Neural progenitor cell (in vitro differentiated cells): Measurements from ENCODE around the gene LIN9. TPM values are rescaled to one million over a fixed set of nuclear protein-coding genes. Genes with fewer than 3 reads are reported as not detected.

Experiments used
- DNase-seq: peaks from one replicate; pipeline ENCODE4 v3.0.0-alpha.2; 2016; ENCODE audit warnings: low spot score
- H2AFZ ChIP-seq: fragments of 200-600 bp; sonication (generic); replicated peaks from 2 replicates; pipeline ENCODE4 v1.6.1; 2016; ENCODE audit warnings: antibody characterized with exemption
- H3F3A ChIP-seq: fragments of 200-600 bp; sonication (generic); 2 replicates; pipeline ENCODE4 v1.6.1; 2016; ENCODE audit warnings: antibody characterized with exemption, low read depth
- H3K27ac ChIP-seq: fragments of 200-600 bp; sonication (generic); 2 replicates; pipeline ENCODE4 v1.5.1; 2016; ENCODE audit warnings: mild to moderate bottlenecking
- H3K27me3 ChIP-seq: fragments of 200-600 bp; sonication (generic); 2 replicates; pipeline ENCODE4 v1.6.1; 2016; ENCODE audit warnings: mild to moderate bottlenecking, moderate library complexity
- H3K36me3 ChIP-seq: fragments of 200-600 bp; sonication (generic); 2 replicates; pipeline ENCODE4 v1.5.1; 2016
- H3K4me1 ChIP-seq: fragments of 200-600 bp; sonication (generic); 2 replicates; pipeline ENCODE4 v1.6.1; 2016; ENCODE audit warnings: mixed run types
- H3K4me2 ChIP-seq: fragments of 200-600 bp; sonication (generic); 2 replicates; pipeline ENCODE4 v1.6.1; 2016
- H3K4me3 ChIP-seq: fragments of 200-600 bp; sonication (generic); 2 replicates; pipeline ENCODE4 v1.5.1; 2016
- H3K79me2 ChIP-seq: fragments of 200-600 bp; sonication (generic); 2 replicates; pipeline ENCODE4 v1.6.1; 2016; ENCODE audit warnings: low read depth
- H3K9ac ChIP-seq: fragments of 200-600 bp; sonication (generic); 2 replicates; pipeline ENCODE4 v1.6.1; 2016
- H3K9me3 ChIP-seq: fragments of 200-600 bp; sonication (generic); 2 replicates; pipeline ENCODE4 v1.5.1; 2016; ENCODE audit warnings: low read depth
- H4K20me1 ChIP-seq: fragments of 200-600 bp; sonication (generic); 2 replicates; pipeline ENCODE4 v1.6.1; 2016; ENCODE audit warnings: low read depth
- H3K27ac Mint-ChIP-seq: 3 replicates; pipeline ENCODE4 v1.8.0; 2021; ENCODE audit warnings: mixed read lengths
- H3K27me3 Mint-ChIP-seq: 2 replicates; pipeline ENCODE4 v1.8.0; 2022; ENCODE audit warnings: low read depth, mild to moderate bottlenecking, inconsistent platforms, moderate library complexity, mixed read lengths; ENCODE audit not compliant: insufficient read depth
- H3K36me3 Mint-ChIP-seq: 3 replicates; pipeline ENCODE4 v1.8.0; 2021; ENCODE audit warnings: mixed read lengths
- H3K4me1 Mint-ChIP-seq: 3 replicates; pipeline ENCODE4 v1.8.0; 2021; ENCODE audit warnings: mixed read lengths
- H3K4me3 Mint-ChIP-seq: 3 replicates; pipeline ENCODE4 v1.8.0; 2021; ENCODE audit warnings: mild to moderate bottlenecking, moderate library complexity, mixed read lengths
- H3K9me3 Mint-ChIP-seq: 3 replicates; pipeline ENCODE4 v1.8.0; 2020; ENCODE audit warnings: mixed read lengths
- EZH2 ChIP-seq: fragments of 200-600 bp; sonication (generic); IDR thresholded peaks from 2 replicates; pipeline ENCODE4 v1.6.1; 2017; ENCODE audit warnings: antibody characterized with exemption, mild to moderate bottlenecking, moderate library complexity
- EZH2phosphoT487 ChIP-seq: fragments of 200-600 bp; sonication (generic); IDR thresholded peaks from 2 replicates; pipeline ENCODE4 v1.6.1; 2017; ENCODE audit warnings: antibody characterized with exemption
- total RNA-seq: library from RNA; depleted of rRNA; stranded (reverse); fragments of >200 nt; gene quantifications from 2 replicates; pipeline ENCODE4 v1.2.3, GENCODE V29; 2015; ENCODE audit warnings: low replicate concordance
- TF ChIP-seq, protein P1 (sequence below): fragments of 200-600 bp; sonication (generic); IDR thresholded peaks from 2 replicates; pipeline ENCODE4 v1.5.1; 2017; ENCODE audit warnings: antibody characterized with exemption, mild to moderate bottlenecking

The LIN9 gene
- total RNA-seq, 1 donor from 2014 or later = 34.4 TPM

DNA sequence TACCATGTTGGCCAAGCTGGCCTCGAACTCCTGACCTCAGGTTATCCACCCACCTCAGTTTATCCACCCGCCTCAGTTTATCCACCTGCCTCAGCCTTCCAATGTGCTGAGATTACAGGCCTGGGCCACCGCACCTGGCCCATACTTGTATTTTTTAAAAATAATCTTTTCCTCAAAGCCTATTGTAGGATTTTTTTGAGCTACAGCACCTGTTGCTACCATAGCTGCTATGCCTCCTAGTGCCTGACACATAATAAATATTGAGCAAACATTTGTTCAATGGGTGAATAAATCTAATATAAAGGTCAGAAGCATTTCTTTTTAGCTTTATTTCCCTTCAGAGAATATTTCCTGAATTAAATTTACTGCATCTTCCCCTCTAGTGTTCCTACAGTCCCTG is 106.7 kb downstream of the LIN9 start:
- Mint-ChIP-seq H3K4me1 (no peaks in the 10 kb centered on the region), H3K36me3 (no peaks in the 10 kb centered on the region)
- no peak for DNase-seq

DNA sequence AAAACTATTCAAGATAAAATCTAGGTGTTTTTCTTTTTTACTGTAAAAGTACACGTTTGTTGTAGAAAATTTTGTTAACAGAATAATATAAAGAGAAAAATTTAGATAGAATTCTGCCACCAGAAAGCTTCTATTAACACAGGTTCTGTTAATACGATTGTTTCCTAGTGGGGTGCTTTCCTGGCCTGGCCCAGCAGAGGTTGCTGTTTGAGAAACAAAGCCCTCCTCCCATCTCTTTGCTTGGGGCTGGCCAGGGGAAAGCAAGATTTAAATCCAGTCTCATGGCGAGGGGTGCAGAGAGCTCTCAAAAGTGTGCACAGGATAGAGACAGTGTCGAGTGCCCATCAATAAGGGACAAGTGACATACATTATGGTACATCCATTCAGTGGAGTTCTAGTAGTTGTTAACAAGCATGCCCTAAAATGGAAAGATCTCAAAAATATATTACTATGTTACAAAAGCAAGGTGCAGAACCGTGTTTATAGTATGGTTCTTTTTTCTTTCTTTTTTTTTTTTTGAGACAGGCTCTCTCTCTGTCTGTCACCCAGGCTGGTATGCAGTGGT is 107.9 kb downstream of the LIN9 start:
- H3K4me3 Mint-ChIP-seq = no peak overlapping the region
- H3K9me3 Mint-ChIP-seq = no peaks in the 10 kb centered on the region
- Histone ChIP-seq H3K4me1 (peaks cover 7% of the 10 kb centered on the region), H4K20me1 (no peaks in the 10 kb centered on the region), H3K27ac (no peak overlapping the region), H3K4me2 (no peak overlapping the region), H3K79me2 (no peaks in the 10 kb centered on the region), H3F3A (peaks cover 4% of the 10 kb centered on the region), H2AFZ (no peak overlapping the region), H3K4me3 (no peak overlapping the region), H3K9ac (no peak overlapping the region), H3K9me3 (no peaks in the 10 kb centered on the region), H3K27me3 (no peaks in the 10 kb centered on the region), H3K36me3 (no peaks in the 10 kb centered on the region)
- no peak for TF ChIP-seq EZH2phosphoT487
- no peak for TF ChIP-seq EZH2
- TF ChIP-seq, protein P1, sequence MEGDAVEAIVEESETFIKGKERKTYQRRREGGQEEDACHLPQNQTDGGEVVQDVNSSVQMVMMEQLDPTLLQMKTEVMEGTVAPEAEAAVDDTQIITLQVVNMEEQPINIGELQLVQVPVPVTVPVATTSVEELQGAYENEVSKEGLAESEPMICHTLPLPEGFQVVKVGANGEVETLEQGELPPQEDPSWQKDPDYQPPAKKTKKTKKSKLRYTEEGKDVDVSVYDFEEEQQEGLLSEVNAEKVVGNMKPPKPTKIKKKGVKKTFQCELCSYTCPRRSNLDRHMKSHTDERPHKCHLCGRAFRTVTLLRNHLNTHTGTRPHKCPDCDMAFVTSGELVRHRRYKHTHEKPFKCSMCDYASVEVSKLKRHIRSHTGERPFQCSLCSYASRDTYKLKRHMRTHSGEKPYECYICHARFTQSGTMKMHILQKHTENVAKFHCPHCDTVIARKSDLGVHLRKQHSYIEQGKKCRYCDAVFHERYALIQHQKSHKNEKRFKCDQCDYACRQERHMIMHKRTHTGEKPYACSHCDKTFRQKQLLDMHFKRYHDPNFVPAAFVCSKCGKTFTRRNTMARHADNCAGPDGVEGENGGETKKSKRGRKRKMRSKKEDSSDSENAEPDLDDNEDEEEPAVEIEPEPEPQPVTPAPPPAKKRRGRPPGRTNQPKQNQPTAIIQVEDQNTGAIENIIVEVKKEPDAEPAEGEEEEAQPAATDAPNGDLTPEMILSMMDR = peak; percentile 56
- peaks cover 3% of the 10 kb centered on the region for H3K4me1 Mint-ChIP-seq
- no peaks in the 10 kb centered on the region for H3K36me3 Mint-ChIP-seq
- peak; percentile 49 for DNase-seq
- H3K27me3 Mint-ChIP-seq = peaks cover 10% of the 10 kb centered on the region
- H3K27ac Mint-ChIP-seq = no peak overlapping the region

More for the DNA sequence above, 106.7 kb downstream of the LIN9 start:
- Histone ChIP-seq H3K27ac (no peak overlapping the region), H3K79me2 (no peaks in the 10 kb centered on the region), H3K36me3 (no peaks in the 10 kb centered on the region), H2AFZ (no peak overlapping the region), H4K20me1 (no peaks in the 10 kb centered on the region), H3K27me3 (no peaks in the 10 kb centered on the region), H3K4me2 (no peak overlapping the region), H3K4me3 (no peak overlapping the region), H3K9ac (no peak overlapping the region), H3K4me1 (peaks cover 7% of the 10 kb centered on the region), H3F3A (peaks cover 4% of the 10 kb centered on the region), H3K9me3 (no peaks in the 10 kb centered on the region)
- H3K9me3 Mint-ChIP-seq = no peaks in the 10 kb centered on the region
- TF ChIP-seq, protein P1 = no peak
- TF ChIP-seq EZH2 (no peak), EZH2phosphoT487 (no peak)
- no peak overlapping the region for H3K27ac Mint-ChIP-seq
- H3K4me3 Mint-ChIP-seq = no peak overlapping the region
- peaks cover 11% of the 10 kb centered on the region for H3K27me3 Mint-ChIP-seq

DNA sequence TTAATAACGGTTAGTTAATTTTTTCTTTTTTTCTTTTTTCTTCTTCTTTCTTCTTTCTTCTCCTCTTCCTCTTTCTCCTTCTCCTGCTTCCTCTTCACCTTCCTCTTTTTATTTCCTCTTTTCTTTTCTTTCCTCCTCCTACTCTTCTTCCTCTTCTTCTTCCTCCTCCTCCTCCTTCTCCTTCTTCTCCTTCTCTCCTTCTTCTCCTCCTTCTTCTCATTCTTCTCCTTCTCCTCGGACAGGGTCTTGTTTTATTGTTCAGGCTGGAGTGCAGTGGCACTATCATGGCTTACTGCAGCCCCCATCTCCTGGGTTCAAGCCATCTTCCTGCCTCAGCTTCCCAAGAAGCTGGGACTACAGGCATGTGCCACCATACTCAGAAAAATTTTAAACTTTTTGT is 109.0 kb downstream of the LIN9 start:
- peaks cover 3% of the 10 kb centered on the region for H3K4me1 Mint-ChIP-seq
- H3K4me3 Mint-ChIP-seq = no peak overlapping the region
- H3K9me3 Mint-ChIP-seq = no peaks in the 10 kb centered on the region

More for the DNA sequence above, 109.0 kb downstream of the LIN9 start:
- TF ChIP-seq EZH2phosphoT487 = no peak
- TF ChIP-seq, protein P1 = no peak
- TF ChIP-seq EZH2 = no peak
- no peak for DNase-seq
- peaks cover 4% of the 10 kb centered on the region for H3F3A ChIP-seq
- no peak overlapping the region for H3K9ac ChIP-seq
- H3K9me3 ChIP-seq = no peaks in the 10 kb centered on the region
- H3K4me3 ChIP-seq = no peak overlapping the region
- H4K20me1 ChIP-seq = no peaks in the 10 kb centered on the region
- Mint-ChIP-seq H3K36me3 (no peaks in the 10 kb centered on the region), H3K27me3 (peaks cover 3% of the 10 kb centered on the region), H3K27ac (no peak overlapping the region)
- H2AFZ ChIP-seq = no peak overlapping the region
- no peak overlapping the region for H3K27ac ChIP-seq
- no peak overlapping the region for H3K4me2 ChIP-seq
- no peaks in the 10 kb centered on the region for H3K36me3 ChIP-seq
- H3K79me2 ChIP-seq = no peaks in the 10 kb centered on the region
- H3K4me1 ChIP-seq = peaks cover 7% of the 10 kb centered on the region
- H3K27me3 ChIP-seq = no peaks in the 10 kb centered on the region
